SK-N-SH treated with all-trans-retinoic acid at 6 μM for 48 hours (cell line): Measurements from ENCODE around the gene PASK.

Source experiments
- ATAC-seq: fragments of 200-7000 bp; cut with Tn5 transposase; 3 replicates; pipeline ENCODE4 v1.9.1; 2020; ENCODE audit warnings: mild to moderate bottlenecking, moderate library complexity
- ARNTL ChIP-seq: fragments of 450-650 bp; formaldehyde crosslinking; IDR thresholded peaks from 2 replicates; pipeline ENCODE4 v1.5.0; 2020; ENCODE audit warnings: low read depth, mild to moderate bottlenecking, moderate library complexity, borderline replicate concordance
- BACH2 ChIP-seq: fragments of 250-450 bp; sonication (Bioruptor Pico); IDR thresholded peaks from 2 replicates; pipeline ENCODE4 v1.9.0; 2021; ENCODE audit warnings: mild to moderate bottlenecking, borderline replicate concordance
- CREB5 ChIP-seq: fragments of 250-450 bp; sonication (Bioruptor Pico); IDR thresholded peaks from 2 replicates; pipeline ENCODE4 v1.5.1; 2020; ENCODE audit warnings: low read depth, mild to moderate bottlenecking, moderate library complexity
- CSDC2 ChIP-seq: fragments of 250-450 bp; sonication (Bioruptor Pico); IDR thresholded peaks from 2 replicates; pipeline ENCODE4 v1.5.0; 2020; ENCODE audit warnings: mild to moderate bottlenecking, moderate library complexity
- ESRRG ChIP-seq: fragments of 250-450 bp; sonication (Bioruptor Pico); IDR thresholded peaks from 2 replicates; pipeline ENCODE4 v1.6.1; 2021; ENCODE audit warnings: mild to moderate bottlenecking
- GLIS3 ChIP-seq: fragments of 250-450 bp; sonication (Bioruptor Pico); IDR thresholded peaks from 2 replicates; pipeline ENCODE4 v1.5.0; 2020; ENCODE audit warnings: mild to moderate bottlenecking, moderate library complexity
- ISL1 ChIP-seq: fragments of 250-450 bp; sonication (Bioruptor Pico); IDR thresholded peaks from 2 replicates; pipeline ENCODE4 v2.1.2; 2022; ENCODE audit warnings: mild to moderate bottlenecking, moderate library complexity
- PATZ1 ChIP-seq: fragments of 250-450 bp; sonication (Bioruptor Pico); IDR thresholded peaks from 2 replicates; pipeline ENCODE4 v1.8.0; 2020; ENCODE audit warnings: mild to moderate bottlenecking, moderate library complexity, borderline replicate concordance
- PPARA ChIP-seq: fragments of 250-450 bp; sonication (Bioruptor Pico); IDR thresholded peaks from 2 replicates; pipeline ENCODE4 v1.5.0; 2020; ENCODE audit warnings: mild to moderate bottlenecking, borderline replicate concordance
- RARB ChIP-seq: fragments of 250-450 bp; sonication (Bioruptor Pico); IDR thresholded peaks from 2 replicates; pipeline ENCODE4 v1.8.0; 2021; ENCODE audit warnings: mild to moderate bottlenecking, moderate library complexity
- TCF4 ChIP-seq: fragments of 250-450 bp; sonication (Bioruptor Pico); IDR thresholded peaks from 2 replicates; pipeline ENCODE4 v1.8.0; 2021; ENCODE audit warnings: mild to moderate bottlenecking, moderate library complexity, borderline replicate concordance
- TOX ChIP-seq: fragments of 250-450 bp; sonication (Bioruptor Pico); IDR thresholded peaks from 2 replicates; pipeline ENCODE4 v1.8.0; 2021; ENCODE audit warnings: mild to moderate bottlenecking, moderate library complexity, borderline replicate concordance
- TSHZ2 ChIP-seq: fragments of 250-450 bp; sonication (Bioruptor Pico); IDR thresholded peaks from 2 replicates; pipeline ENCODE4 v1.5.0; 2020; ENCODE audit warnings: mild to moderate bottlenecking, moderate library complexity
- ZFP3 ChIP-seq: fragments of 250-450 bp; sonication (Bioruptor Pico); IDR thresholded peaks from 2 replicates; pipeline ENCODE4 v1.5.0; 2020; ENCODE audit warnings: mild to moderate bottlenecking, moderate library complexity
- ZFP30 ChIP-seq: fragments of 450-650 bp; formaldehyde crosslinking; IDR thresholded peaks from 2 replicates; pipeline ENCODE4 v1.5.0; 2022; ENCODE audit warnings: mild to moderate bottlenecking, moderate library complexity
- ZNF70 ChIP-seq: fragments of 450-650 bp; formaldehyde crosslinking; IDR thresholded peaks from 2 replicates; pipeline ENCODE4 v1.5.0; 2020; ENCODE audit warnings: mild to moderate bottlenecking, moderate library complexity
- ZNF8 ChIP-seq: fragments of 450-650 bp; formaldehyde crosslinking; IDR thresholded peaks from 2 replicates; pipeline ENCODE4 v1.5.0; 2020; ENCODE audit warnings: mild to moderate bottlenecking, moderate library complexity
- TF ChIP-seq, protein P1 (sequence below): fragments of 250-450 bp; sonication (Bioruptor Pico); IDR thresholded peaks from 2 replicates; pipeline ENCODE4 v1.8.0; 2021; ENCODE audit warnings: low read depth, mild to moderate bottlenecking, moderate library complexity, borderline replicate concordance

The PASK gene

DNA sequence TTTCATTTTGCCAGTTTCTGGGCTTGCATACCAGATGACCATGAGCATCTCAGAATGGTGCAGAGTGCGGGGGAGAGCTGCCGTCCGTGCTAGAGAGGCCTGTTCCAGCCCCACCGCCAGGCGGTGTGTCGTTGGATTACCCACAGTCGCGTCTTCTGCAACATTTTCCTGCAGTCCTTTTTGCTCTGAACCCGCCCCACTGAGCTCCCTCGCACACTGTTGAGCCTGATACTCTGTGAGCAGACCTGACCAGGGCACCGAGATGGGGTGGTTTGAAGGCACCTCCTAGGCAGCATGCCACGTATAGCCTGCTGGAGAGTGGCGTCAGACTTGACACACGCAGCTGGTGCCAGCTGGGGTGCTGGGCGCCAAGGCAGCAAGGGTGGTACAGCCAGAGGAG is 19.1 kb upstream of the PASK start:
- no peak for ATAC-seq
- TF ChIP-seq, protein P1, sequence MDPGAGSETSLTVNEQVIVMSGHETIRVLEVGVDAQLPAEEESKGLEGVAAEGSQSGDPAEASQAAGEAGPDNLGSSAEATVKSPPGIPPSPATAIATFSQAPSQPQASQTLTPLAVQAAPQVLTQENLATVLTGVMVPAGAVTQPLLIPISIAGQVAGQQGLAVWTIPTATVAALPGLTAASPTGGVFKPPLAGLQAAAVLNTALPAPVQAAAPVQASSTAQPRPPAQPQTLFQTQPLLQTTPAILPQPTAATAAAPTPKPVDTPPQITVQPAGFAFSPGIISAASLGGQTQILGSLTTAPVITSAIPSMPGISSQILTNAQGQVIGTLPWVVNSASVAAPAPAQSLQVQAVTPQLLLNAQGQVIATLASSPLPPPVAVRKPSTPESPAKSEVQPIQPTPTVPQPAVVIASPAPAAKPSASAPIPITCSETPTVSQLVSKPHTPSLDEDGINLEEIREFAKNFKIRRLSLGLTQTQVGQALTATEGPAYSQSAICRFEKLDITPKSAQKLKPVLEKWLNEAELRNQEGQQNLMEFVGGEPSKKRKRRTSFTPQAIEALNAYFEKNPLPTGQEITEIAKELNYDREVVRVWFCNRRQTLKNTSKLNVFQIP (CRISPR knock-in tag): no peak
- TF ChIP-seq TCF4 (CRISPR knock-in tag) (no peak), ZNF70 (CRISPR knock-in tag) (no peak), PPARA (no peak), CREB5 (CRISPR knock-in tag) (no peak)

DNA sequence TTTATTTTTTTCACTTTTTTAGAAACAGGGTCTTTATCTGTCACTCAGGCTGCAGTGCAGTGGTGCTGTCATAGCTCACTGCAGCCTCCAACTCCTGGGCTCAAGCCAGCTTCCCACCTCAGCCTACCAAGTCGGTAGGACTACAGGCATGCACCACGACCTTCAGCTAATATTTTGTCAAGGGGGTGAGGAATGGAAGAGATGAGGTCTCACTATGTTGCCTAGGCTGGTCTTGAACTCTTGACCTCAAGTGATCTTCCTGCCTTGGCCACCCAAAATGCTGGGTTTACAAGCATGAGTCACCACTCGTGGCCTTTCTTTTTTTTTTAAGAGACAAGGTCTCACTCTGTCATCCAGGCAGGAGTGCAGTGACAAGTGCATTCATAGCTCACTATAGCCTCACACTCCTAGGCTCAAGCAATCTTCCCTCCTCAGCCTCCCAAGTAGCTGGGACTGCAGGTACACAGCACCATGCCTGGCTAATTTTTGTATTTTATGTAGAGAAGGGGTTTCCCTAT is 14.4 kb upstream of the PASK start:
- TF ChIP-seq PPARA (no peak), GLIS3 (CRISPR knock-in tag) (no peak), ISL1 (CRISPR knock-in tag) (no peak), ARNTL (CRISPR knock-in tag) (no peak), PATZ1 (no peak), ESRRG (CRISPR knock-in tag) (no peak), RARB (CRISPR knock-in tag) (no peak), TCF4 (CRISPR knock-in tag) (no peak), TOX (CRISPR knock-in tag) (no peak), CREB5 (CRISPR knock-in tag) (no peak), ZNF70 (CRISPR knock-in tag) (no peak)
- TF ChIP-seq, protein P1 (CRISPR knock-in tag): no peak
- no peak for ATAC-seq

DNA sequence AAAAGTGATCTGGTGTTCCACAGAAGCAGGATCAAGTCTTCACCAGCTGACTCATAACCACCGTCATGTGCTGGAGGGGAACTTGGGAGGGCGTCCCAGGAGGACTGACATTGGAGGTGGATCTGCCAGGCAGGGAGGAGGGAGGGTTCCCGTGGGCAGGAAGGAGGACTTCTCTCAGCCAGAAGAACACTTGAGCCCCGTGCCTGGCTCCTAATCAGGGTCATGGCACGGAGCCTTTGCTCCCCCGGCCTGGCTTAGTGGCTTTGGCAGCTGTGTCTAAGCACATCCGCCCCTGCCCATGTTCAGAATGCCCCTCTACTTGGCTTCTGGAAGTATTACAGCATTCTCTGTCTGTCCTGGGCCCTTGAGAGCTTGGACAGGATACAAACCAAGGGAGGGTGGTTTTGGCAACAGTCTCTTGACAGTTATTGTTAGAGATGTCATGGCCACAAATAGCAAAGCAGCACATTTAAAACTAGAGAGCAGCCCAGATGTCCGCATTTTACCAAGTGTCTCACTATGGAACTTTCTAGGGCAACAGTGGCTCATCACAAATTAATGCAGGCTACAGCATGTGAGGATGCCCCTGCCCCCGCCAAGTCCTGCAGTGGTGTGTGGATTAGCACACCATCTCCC is 12.5 kb upstream of the PASK start:
- ATAC-seq: peak; percentile 56
- no peak for TF ChIP-seq ZFP3 (CRISPR knock-in tag)
- TF ChIP-seq ZNF8 (CRISPR knock-in tag): no peak
- TF ChIP-seq CREB5 (CRISPR knock-in tag): no peak
- no peak for TF ChIP-seq PATZ1

DNA sequence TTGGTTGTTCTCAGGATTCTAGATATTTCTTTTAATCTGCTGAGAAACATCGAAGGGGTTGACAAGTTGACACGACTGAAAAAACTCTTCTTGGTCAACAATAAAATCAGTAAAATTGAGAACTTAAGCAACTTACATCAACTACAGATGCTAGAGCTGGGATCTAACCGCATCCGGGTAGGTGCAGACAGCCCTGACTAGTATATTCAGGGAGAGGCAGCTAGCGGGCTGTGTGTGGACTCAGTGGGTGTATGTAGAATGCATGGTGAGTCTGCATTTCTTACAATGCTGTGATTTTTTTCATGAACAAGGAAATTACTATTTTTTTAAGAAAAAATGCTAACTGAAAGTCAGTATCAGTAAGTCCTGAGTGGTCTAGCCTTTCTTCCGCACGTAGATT is 11.0 kb upstream of the PASK start:
- no peak for ATAC-seq
- TF ChIP-seq TCF4 (CRISPR knock-in tag) (no peak), ZNF8 (CRISPR knock-in tag) (no peak), CSDC2 (CRISPR knock-in tag) (no peak), ZFP30 (no peak), ZNF70 (CRISPR knock-in tag) (no peak), GLIS3 (CRISPR knock-in tag) (no peak), BACH2 (no peak), TSHZ2 (CRISPR knock-in tag) (no peak)
- TF ChIP-seq, protein P1 (CRISPR knock-in tag): no peak
